ENCODE data around the gene HECTD4. TPM values are rescaled to one million over a fixed set of nuclear protein-coding genes. Genes with fewer than 3 reads are reported as not detected.

Gene HECTD4
- total and polyA plus RNA-seq, 2 donors (not counting 1 experiment from before 2014, with no cell fraction given): 46.4 to 92.2 TPM

DNA sequence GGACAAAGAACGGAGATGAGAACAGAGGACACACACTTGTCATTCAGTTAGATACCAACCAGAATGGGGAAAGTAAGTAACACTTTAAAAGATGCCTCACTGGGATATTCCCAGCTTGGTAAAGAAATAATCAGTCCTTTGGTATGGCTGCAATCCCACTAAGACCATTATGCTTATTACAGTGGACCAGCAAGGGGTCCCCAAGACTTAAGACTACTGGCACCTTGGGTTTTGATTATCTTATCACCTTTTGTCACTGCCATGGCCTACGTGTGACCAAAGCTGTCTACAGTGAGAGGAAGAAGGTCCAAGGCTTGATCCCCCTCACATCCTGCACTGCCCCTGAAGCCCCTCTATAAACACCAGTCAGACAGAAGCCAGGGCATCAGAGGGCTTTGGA, 191.0 kb downstream of the HECTD4 start:
- ChIA-PET CTCF (no interaction called here), POLR2A (no interaction called here)
- Histone ChIP-seq H3K9me3 (ENCODE audit: control extremely low read depth in 1 of 3, control insufficient read depth in 2 of 3, insufficient read depth in 1 of 3, low read length in 2 of 3) (no peaks in the 10 kb centered on the region), H3K4me2 (replicated peaks; ENCODE audit: low read depth, low read length, poor library complexity, severe bottlenecking) (no peak overlapping the region), H3K27ac (ENCODE audit: low read length in 2 of 2) (no peak overlapping the region), H3K79me2 (ENCODE audit: control insufficient read depth, insufficient read depth, low read length) (no peaks in the 10 kb centered on the region), H2AFZ (ENCODE audit: insufficient read depth, low read depth, low read length, poor library complexity, severe bottlenecking) (no peak overlapping the region), H3K4me3 (ENCODE audit: control extremely low read depth in 1 of 5, extremely low read depth in 1 of 5, insufficient read depth in 1 of 5, low read depth in 2 of 5, low read length in 4 of 5) (no peak overlapping the region), H3K27me3 (replicated peaks in 1 of 4; ENCODE audit: control extremely low read depth in 1 of 4, control insufficient read depth in 3 of 4, insufficient read depth in 4 of 4, low read length in 3 of 4) (no peaks in the 10 kb centered on the region), H3K4me1 (ENCODE audit: control insufficient read depth in 2 of 2, insufficient read depth in 2 of 2, low read length in 2 of 2) (no peaks in the 10 kb centered on the region), H3K36me3 (replicated peaks in 1 of 2; ENCODE audit: control extremely low read depth in 1 of 2, control insufficient read depth in 1 of 2, extremely low read depth in 1 of 2, insufficient read depth in 2 of 2, low read length in 1 of 2) (peaks cover 3 to 67% of the 10 kb centered on the region in 2 experiments), H4K20me1 (ENCODE audit: control insufficient read depth, insufficient read depth, low read length, poor library complexity, severe bottlenecking) (no peaks in the 10 kb centered on the region), H3K9ac (ENCODE audit: low read length) (no peak overlapping the region)
- 100% methylated on average over 2 of the region's 2 CpGs for WGBS (ENCODE audit: insufficient coverage)
- intact Hi-C loops (cut with micrococcal nuclease): no loop called here
- H3K9me3 Mint-ChIP-seq (ENCODE audit: insufficient read depth): no peaks in the 10 kb centered on the region
- ATAC-seq (ENCODE audit: low read depth) (no peak), DNase-seq (no peak)
- TF ChIP-seq EZH2 (IDR thresholded peaks at IDR 0.05; ENCODE audit: borderline replicate concordance, insufficient read depth, low read depth, low read length, poor library complexity, severe bottlenecking): no peak
- TF ChIP-seq, protein P1, sequence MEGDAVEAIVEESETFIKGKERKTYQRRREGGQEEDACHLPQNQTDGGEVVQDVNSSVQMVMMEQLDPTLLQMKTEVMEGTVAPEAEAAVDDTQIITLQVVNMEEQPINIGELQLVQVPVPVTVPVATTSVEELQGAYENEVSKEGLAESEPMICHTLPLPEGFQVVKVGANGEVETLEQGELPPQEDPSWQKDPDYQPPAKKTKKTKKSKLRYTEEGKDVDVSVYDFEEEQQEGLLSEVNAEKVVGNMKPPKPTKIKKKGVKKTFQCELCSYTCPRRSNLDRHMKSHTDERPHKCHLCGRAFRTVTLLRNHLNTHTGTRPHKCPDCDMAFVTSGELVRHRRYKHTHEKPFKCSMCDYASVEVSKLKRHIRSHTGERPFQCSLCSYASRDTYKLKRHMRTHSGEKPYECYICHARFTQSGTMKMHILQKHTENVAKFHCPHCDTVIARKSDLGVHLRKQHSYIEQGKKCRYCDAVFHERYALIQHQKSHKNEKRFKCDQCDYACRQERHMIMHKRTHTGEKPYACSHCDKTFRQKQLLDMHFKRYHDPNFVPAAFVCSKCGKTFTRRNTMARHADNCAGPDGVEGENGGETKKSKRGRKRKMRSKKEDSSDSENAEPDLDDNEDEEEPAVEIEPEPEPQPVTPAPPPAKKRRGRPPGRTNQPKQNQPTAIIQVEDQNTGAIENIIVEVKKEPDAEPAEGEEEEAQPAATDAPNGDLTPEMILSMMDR (IDR thresholded peaks at IDR 0.05): no peak
- no peak overlapping the region for H3K27ac Mint-ChIP-seq
- no peaks in the 10 kb centered on the region for H3K4me1 Mint-ChIP-seq
- no peaks in the 10 kb centered on the region for H3K27me3 Mint-ChIP-seq
- H3K4me3 Mint-ChIP-seq: no peak overlapping the region

DNA sequence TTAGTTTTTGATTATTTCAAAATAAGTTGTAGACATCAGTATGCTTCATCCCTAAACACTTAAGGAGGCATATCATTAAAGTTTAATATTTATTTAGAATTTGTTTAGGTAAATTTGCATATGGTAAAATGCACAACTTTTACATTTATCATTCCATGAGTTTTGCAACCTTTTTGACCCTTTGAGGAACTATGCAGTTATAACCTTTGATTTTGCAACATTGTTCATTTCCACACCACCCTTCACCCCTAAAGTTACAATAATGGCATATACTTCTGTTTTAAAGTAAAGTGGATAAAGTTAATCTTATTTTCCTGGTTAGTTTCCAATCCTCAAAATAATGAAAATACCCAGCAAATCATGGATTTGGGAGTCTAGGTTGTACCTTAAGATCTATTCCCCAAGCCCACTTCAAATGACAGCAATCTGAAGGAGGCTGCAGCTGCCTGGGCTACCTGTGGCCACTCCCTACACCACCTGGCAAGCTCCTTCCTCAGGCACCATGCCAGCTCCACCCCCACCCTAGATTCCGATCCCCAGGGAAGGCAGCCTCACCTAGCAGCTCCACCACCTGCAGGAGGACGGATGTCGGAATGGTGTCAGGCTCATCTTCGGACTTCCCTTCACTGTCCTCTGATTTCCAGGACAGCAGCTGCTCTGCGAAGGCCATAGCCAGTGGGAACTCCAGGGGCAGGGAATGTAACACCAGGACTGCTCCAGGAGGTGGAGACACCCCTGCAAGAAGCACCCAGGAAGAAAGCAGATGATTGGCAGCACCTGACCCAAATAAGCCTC, 191.8 kb downstream of the HECTD4 start:
- Histone ChIP-seq H3K79me2 (ENCODE audit: control insufficient read depth, insufficient read depth, low read length) (no peaks in the 10 kb centered on the region), H4K20me1 (ENCODE audit: control insufficient read depth, insufficient read depth, low read length, poor library complexity, severe bottlenecking) (no peaks in the 10 kb centered on the region), H3K9me3 (ENCODE audit: control extremely low read depth in 1 of 3, control insufficient read depth in 2 of 3, insufficient read depth in 1 of 3, low read length in 2 of 3) (no peaks in the 10 kb centered on the region), H3K4me3 (ENCODE audit: control extremely low read depth in 1 of 5, extremely low read depth in 1 of 5, insufficient read depth in 1 of 5, low read depth in 2 of 5, low read length in 4 of 5) (no peak overlapping the region), H3K4me1 (ENCODE audit: control insufficient read depth in 2 of 2, insufficient read depth in 2 of 2, low read length in 2 of 2) (no peaks in the 10 kb centered on the region), H3K9ac (ENCODE audit: low read length) (no peak overlapping the region), H3K4me2 (replicated peaks; ENCODE audit: low read depth, low read length, poor library complexity, severe bottlenecking) (no peak overlapping the region), H3K36me3 (replicated peaks in 1 of 2; ENCODE audit: control extremely low read depth in 1 of 2, control insufficient read depth in 1 of 2, extremely low read depth in 1 of 2, insufficient read depth in 2 of 2, low read length in 1 of 2) (peaks cover 3 to 67% of the 10 kb centered on the region in 2 experiments), H3K27me3 (replicated peaks in 1 of 4; ENCODE audit: control extremely low read depth in 1 of 4, control insufficient read depth in 3 of 4, insufficient read depth in 4 of 4, low read length in 3 of 4) (no peaks in the 10 kb centered on the region), H3K27ac (ENCODE audit: low read length in 2 of 2) (no peak overlapping the region), H2AFZ (ENCODE audit: insufficient read depth, low read depth, low read length, poor library complexity, severe bottlenecking) (no peak overlapping the region)
- no peak overlapping the region for H3K27ac Mint-ChIP-seq
- intact Hi-C loops (cut with micrococcal nuclease): no loop called here
- H3K9me3 Mint-ChIP-seq (ENCODE audit: insufficient read depth): no peaks in the 10 kb centered on the region
- ATAC-seq (ENCODE audit: low read depth) (no peak), DNase-seq (no peak)
- TF ChIP-seq EZH2 (IDR thresholded peaks at IDR 0.05; ENCODE audit: borderline replicate concordance, insufficient read depth, low read depth, low read length, poor library complexity, severe bottlenecking): no peak
- TF ChIP-seq, protein P1 (IDR thresholded peaks at IDR 0.05): no peak
- H3K4me1 Mint-ChIP-seq: no peaks in the 10 kb centered on the region
- ChIA-PET POLR2A (no interaction called here), CTCF (interaction anchor here (1.5 kb wide), 1 partner anchor 197 kb away, joined by 4 read pairs; no protein-coding TSS in a partner anchor)
- WGBS (ENCODE audit: insufficient coverage): 96% methylated on average over 5 of the region's 5 CpGs
- H3K27me3 Mint-ChIP-seq: no peaks in the 10 kb centered on the region
- H3K4me3 Mint-ChIP-seq: no peak overlapping the region

Measured in B cell (primary cell).